HG03159 (cell line): ENCODE results near the gene TRIM5.

Experiments
- ATAC-seq: cut with Tn5 transposase; IDR thresholded peaks from one replicate; pipeline ENCODE4 v1.9.1; 2021; ENCODE audit warnings: mild to moderate bottlenecking, moderate library complexity; ENCODE audit not compliant: unreplicated experiment

TRIM5 gene

GRCh38 chr11:5626196-5626595, 58.7 kb downstream of the TRIM5 start:
- no peak for ATAC-seq

GRCh38 chr11:5625281-5625680, 59.6 kb downstream of the TRIM5 start:
- ATAC-seq = peak; percentile 11

- peak; percentile 98 for ATAC-seq
Observed at GRCh38 chr11:5624489-5625279, 60.2 kb downstream of the TRIM5 start, which contains the start of gene TRIM34. TSS of gene TRIM34 (plus strand) at chr11:5625001. CDS start at chr11:5632332, 7,331 bp downstream.

GRCh38 chr11:5622802-5623201, 62.1 kb downstream of the TRIM5 start:
- no peak for ATAC-seq

GRCh38 chr11:5621580-5621979, 63.3 kb downstream of the TRIM5 start:
- no peak for ATAC-seq

GRCh38 chr11:5620651-5621521, 64.0 kb downstream of the TRIM5 start:
- no peak for ATAC-seq

- ATAC-seq = no peak
Observed at GRCh38 chr11:5618807-5619206, 66.1 kb downstream of the TRIM5 start.
